Occipital lobe (tissue), 2 donors: ENCODE data around the gene ST3GAL3. TPM values are rescaled to one million over a fixed set of nuclear protein-coding genes. Genes with fewer than 3 reads are reported as not detected.

ENCODE experiments used
- DNase-seq: peaks from one replicate; lab custom pipeline; 2025; lab: John Stamatoyannopoulos, UW
- total RNA-seq: library from RNA; depleted of rRNA; stranded (reverse); fragments of >200 nt; gene quantifications from one replicate; pipeline ENCODE4 v1.2.3, GENCODE V29; 2014

Gene ST3GAL3
- total RNA-seq, 1 donor from 2014 or later: 25.7 TPM

- no peak for DNase-seq
These were observed 79.0 kb downstream of the ST3GAL3 start for GRCh38 chr1:43786201-43786958.

GRCh38 chr1:43786960-43787359 is 79.6 kb downstream of the ST3GAL3 start:
- DNase-seq: no peak

DNA sequence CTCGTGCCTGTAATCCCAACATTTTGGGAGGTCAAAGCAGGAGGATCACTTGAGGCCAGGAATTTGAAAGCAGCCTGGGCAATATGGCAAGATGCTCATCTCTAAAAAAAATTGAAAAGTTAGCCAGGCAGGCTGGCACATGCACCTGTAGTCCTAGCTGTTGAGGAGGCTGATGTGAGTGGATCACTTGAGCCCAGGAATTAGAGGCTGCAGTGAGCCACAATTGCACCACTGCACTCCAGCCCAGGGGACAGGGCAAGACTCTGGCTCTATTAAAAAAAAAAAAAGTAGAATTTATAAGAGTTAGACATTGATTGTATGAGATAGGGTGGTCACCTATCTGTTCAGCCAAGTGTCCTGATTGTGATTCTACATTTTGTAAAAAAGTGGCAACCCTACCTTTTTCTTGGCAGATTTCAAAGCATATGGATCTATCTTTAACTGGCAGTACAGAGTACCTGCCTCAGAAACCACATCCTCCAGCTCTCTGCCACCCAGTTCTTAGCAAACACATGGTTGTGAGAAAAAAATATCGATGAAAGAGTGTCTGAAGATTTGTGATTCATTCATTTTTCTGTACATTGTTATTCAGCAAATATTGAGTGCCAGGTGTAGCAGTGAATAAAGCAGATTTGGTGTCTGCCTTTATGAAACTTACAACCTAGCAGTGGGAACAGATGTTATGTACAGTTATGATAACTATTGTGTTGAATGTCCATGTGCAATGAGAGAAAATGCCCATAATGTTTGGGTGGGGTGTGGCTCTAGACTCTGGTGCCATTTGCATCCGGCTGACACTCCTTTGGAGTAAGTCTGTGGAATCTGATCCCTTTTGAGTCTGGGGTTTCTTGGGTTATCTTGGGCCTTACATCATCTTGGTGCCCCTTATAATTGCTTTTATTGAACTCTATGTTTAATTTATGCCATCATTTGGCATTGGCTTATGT is 82.5 kb downstream of the ST3GAL3 start:
- no peak for DNase-seq

GRCh38 chr1:43791243-43791642 is 83.9 kb downstream of the ST3GAL3 start:
- DNase-seq: no peak

GRCh38 chr1:43796111-43796581 is 88.8 kb downstream of the ST3GAL3 start:
- no peak for DNase-seq

GRCh38 chr1:43797891-43798290 is 90.6 kb downstream of the ST3GAL3 start:
- no peak for DNase-seq

DNA sequence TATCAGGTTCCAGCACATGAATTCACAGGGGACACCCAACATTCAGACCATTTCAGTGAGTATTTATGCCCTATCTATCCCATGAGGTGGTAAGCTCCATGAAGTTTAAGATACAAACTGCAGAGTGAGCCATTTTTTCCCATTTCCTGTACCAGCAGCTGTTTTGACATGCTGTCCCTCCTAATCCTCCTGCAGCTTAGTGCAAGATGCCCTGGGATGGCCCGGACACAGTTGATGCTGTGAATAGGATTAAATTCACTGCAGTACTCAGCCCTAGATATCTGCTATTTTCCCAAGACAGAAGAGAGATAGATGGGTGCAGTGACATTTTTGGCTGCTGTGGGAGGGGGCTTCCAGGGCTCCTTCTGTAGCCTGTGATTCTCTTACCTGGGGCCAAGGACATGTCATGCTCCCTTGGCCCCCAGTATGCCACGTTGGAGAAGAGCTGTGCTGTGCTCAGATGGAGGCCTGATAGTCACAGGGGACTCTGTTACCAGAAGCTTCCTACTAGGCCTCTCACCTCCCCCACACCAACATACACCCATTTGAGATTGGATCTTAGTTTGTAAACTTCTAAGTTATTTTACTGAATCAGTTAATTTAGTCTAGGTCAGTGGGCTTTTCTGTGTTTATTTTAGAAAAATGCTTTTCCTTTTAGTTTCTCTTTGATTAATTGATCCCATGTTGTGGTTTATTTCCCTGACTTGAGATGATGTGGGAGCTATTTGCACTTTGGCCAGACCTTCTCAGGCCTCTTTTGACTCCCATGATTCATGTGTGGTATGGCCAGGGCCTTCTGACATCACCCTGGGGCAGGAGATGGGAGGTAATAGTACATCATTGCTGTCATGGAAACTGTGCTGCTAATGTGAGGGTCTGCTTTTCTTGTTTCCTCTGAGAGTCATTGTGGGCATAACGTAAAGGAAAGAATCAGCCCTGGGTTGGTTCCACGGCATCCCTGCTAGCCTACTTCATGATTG is 92.6 kb downstream of the ST3GAL3 start:
- no peak for DNase-seq

DNA sequence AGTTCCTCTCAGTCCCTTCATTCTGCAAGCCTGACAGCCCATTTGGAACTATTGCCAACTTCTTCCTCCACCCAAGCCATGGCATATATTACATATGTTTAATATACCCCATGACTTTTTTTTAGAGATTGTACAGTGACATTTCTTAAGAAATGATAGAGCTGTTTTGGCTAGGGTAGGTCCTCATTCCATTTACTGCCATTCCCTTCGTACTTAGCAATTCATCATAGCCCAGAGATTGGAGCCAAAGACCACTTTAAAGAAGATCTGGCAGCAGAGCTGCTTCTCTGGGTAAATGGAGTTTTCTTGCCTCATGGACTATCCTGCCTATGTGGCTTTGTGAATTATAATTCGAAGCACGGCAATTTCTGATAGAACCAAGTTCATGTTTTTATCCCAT is 93.4 kb downstream of the ST3GAL3 start:
- DNase-seq: no peak

DNA sequence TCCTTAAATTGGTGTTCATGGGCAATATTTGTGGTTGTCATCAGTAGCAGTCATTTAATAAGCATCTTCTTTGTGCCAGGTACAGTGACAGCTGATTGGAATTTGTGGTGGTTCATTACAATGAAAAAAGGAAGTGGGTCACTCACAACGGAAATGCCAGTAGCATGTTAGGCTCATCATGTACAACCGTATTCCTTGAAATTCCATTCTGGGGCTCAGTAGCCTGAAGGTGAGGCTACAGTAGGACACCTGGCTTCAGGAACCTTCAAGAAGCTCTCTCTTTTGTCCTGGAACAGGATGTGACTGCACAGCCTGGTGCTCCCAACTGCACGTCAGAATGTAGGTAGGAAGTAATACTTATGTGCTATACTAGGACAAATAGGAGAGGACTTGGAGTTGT is 93.9 kb downstream of the ST3GAL3 start:
- no peak for DNase-seq

DNA sequence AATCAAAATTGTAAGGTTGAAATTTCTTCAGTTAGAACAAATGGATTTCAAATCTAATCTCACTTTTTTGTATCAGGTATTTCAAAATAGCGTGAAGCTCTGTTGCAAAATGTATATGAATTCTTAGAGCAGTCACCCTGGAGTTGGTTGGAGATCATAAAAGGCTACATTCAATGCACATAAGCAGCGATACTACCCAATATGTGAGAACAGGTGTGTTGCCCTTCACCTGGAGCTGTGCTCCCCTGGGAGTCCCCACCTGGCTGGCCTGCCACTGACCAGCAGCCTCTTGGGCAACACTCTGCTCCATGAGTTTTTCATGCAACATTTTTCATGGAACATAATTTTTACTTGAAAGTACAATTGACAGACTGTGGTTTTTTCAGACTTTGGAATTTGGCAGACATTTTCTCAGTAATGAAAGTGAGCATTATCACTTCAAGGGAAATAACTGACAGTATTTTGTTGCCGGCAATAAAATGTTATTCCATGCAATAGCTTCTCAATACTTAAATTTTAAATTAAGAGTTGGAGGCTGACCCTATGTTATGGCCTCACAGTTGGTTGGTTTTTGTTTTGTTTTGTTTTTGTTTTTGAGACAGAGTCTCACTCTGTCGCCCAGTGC is 95.1 kb downstream of the ST3GAL3 start:
- DNase-seq: no peak

DNA sequence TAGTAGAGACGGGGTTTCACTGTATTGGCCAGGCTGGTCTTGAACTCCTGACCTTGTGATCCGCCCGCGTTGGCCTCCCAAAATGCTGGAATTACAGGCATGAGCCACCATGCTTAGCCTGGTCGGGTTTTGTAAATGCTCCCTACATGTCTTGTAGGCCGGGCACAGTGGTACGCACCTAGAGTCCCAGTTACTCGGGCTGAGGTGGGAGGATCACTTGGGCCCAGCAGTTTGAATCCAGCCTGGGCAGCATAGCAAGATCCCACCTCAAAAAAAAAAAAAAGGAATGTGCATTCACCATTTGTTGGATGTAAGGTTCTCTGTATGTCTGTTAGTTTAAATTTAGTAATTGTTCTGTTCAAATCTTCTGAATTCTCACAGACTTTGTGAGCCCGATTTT is 95.8 kb downstream of the ST3GAL3 start:
- no peak for DNase-seq

GRCh38 chr1:43803646-43804045 is 96.3 kb downstream of the ST3GAL3 start:
- DNase-seq: no peak

DNA sequence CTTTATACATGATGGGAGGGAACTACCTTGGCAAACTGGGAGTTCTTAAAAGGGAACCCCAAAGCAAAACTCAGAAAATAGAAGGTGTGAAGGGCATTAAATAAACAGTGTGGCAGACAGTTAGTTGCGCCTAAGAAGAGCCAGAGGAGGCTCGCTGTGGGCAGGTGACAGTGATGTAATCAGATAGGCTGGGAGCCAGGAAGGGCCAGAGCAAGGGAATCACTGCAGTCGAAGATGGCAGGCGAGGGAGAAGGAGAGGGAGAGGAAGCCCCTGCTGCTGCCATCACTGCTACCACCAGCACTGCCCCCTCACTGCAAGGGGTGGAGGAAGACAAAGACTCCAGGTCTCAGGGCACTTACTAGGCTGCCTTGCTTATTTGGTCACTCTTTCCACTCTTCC is 97.2 kb downstream of the ST3GAL3 start:
- no peak for DNase-seq

GRCh38 chr1:43805340-43805739 is 98.0 kb downstream of the ST3GAL3 start:
- no peak for DNase-seq

GRCh38 chr1:43806183-43806582 is 98.8 kb downstream of the ST3GAL3 start:
- DNase-seq: no peak

DNA sequence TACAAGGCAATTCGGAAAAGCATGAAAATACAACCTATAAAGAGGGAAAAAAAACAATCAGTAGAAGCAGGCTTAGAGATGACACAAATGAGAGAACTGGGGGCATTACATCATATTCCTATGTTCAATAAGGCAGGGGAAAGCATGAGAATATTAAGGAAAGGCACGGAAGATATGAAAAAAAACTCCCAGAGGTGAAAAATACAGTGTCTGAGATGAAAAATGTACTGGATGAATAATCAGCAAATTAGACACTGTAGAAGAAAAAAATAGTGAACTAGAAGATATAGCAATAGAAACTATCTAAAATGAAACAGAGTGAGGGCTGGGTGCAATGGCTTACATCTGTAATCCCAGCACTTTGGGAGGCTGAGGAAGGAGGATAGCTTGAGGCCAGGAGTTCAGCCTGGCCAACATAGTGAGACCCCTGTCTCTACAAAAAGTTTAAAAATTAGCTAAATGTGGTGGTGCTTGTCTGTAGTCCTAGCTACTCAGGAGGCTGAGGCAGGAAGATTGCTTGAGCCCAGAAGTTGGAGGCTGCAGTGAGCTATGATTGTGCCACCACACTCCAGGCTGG is 101.8 kb downstream of the ST3GAL3 start:
- no peak for DNase-seq

- no peak for DNase-seq
These were observed 105.2 kb downstream of the ST3GAL3 start for GRCh38 chr1:43812579-43812978.

GRCh38 chr1:43814401-43814800 is 107.1 kb downstream of the ST3GAL3 start:
- DNase-seq: no peak

- DNase-seq: no peak
These were observed 110.1 kb downstream of the ST3GAL3 start for GRCh38 chr1:43817304-43817939.

GRCh38 chr1:43818691-43819090 is 111.4 kb downstream of the ST3GAL3 start:
- no peak for DNase-seq
